Brain pericyte (primary cell): Measurements from ENCODE around the gene COMMD1.
"Not testable (repeated sequence)": the region's sequence is repeated elsewhere in the genome, so short reads cannot be mapped to it uniquely, and the experiment has no call there.

ENCODE experiments used
- DNase-seq: peaks from one replicate; pipeline ENCODE4 v3.0.0-alpha.2; 2012; ENCODE audit warnings: low read depth, low spot score

The COMMD1 gene

GRCh38 chr2:62136956-62137830 lies 231.7 kb downstream of the COMMD1 start:
- no peak for DNase-seq

- no peak for DNase-seq
Measured at GRCh38 chr2:62140426-62141141, 235.1 kb downstream of the COMMD1 start.

GRCh38 chr2:62141142-62141740 lies 235.8 kb downstream of the COMMD1 start:
- no peak for DNase-seq

GRCh38 chr2:62142054-62142453 lies 236.6 kb downstream of the COMMD1 start:
- no peak for DNase-seq

- DNase-seq = no peak
Measured at GRCh38 chr2:62143696-62144095, 238.2 kb downstream of the COMMD1 start.

GRCh38 chr2:62144689-62145477 lies 239.4 kb downstream of the COMMD1 start:
- DNase-seq = no peak

GRCh38 chr2:62145478-62146100 lies 240.1 kb downstream of the COMMD1 start:
- DNase-seq = no peak

- not testable (repeated sequence) for DNase-seq
Measured at GRCh38 chr2:62146790-62147189, 241.3 kb downstream of the COMMD1 start.

GRCh38 chr2:62147610-62148301 lies 242.3 kb downstream of the COMMD1 start:
- DNase-seq = no peak

GRCh38 chr2:62149708-62150107 lies 244.2 kb downstream of the COMMD1 start:
- peak; percentile 31 for DNase-seq

- DNase-seq = no peak
Measured at GRCh38 chr2:62150597-62151305, 245.3 kb downstream of the COMMD1 start.

- DNase-seq = no peak
Measured at GRCh38 chr2:62151306-62151638, 245.8 kb downstream of the COMMD1 start.

GRCh38 chr2:62152000-62152399 lies 246.5 kb downstream of the COMMD1 start:
- no peak for DNase-seq

GRCh38 chr2:62156861-62157496 lies 251.5 kb downstream of the COMMD1 start:
- DNase-seq = no peak

GRCh38 chr2:62158444-62159121 lies 253.1 kb downstream of the COMMD1 start:
- no peak for DNase-seq

GRCh38 chr2:62160691-62161090 lies 255.2 kb downstream of the COMMD1 start:
- not testable (repeated sequence) for DNase-seq

- no peak for DNase-seq
Measured at GRCh38 chr2:62163106-62163831, 257.8 kb downstream of the COMMD1 start.

GRCh38 chr2:62163834-62164233 lies 258.4 kb downstream of the COMMD1 start:
- no peak for DNase-seq
